OCI-M2 (cell line): ENCODE data around the gene FAM83B.
"Not testable (repeated sequence)": the region's sequence is repeated elsewhere in the genome, so short reads cannot be mapped to it uniquely, and the experiment has no call there.

Experiments used
- DNase-seq: peaks from one replicate; lab custom pipeline; 2025; ENCODE audit not compliant: unreplicated experiment; lab: John Stamatoyannopoulos, UW

The FAM83B gene

DNA sequence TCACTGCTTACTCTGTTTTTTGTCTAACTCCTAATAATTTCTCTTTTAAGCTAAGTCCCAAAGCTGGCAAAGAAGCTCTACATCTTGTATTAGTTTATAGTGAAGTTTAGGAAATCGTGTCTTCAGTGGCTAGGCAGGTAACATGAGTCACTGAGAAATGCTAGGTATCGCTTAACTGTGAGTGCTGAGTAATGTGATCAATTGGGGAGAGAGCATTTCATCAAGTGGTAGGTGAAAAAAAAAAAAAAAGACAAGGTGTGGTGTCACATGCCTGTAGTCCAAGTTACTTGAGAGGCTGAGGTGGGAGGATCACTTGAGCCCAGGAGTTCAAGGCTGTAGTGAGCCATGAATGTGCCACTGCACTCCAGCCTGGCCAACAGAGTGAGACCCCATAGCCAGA, 125.3 kb downstream of the FAM83B start:
- no peak for DNase-seq

DNA sequence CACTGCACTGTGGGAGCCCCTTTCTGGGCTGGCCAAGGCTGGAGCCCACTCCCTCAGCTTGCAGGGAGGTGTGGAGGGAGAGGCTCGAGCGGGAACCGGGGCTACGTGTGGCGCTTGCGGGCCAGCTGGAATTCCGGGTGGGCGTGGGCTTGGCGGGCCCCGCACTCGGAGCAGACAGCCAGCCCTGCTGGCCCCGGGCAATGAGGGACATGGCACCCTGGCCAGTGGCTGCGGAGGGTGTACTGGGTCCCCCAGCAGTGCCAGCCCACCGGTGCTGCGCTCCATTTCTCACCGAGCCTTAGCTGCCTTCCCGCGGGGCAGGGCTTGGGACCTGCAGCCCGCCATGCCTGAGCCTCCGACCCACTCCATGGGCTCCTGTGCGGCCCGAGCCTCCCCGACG, 132.6 kb downstream of the FAM83B start:
- DNase-seq = not testable (repeated sequence)

DNA sequence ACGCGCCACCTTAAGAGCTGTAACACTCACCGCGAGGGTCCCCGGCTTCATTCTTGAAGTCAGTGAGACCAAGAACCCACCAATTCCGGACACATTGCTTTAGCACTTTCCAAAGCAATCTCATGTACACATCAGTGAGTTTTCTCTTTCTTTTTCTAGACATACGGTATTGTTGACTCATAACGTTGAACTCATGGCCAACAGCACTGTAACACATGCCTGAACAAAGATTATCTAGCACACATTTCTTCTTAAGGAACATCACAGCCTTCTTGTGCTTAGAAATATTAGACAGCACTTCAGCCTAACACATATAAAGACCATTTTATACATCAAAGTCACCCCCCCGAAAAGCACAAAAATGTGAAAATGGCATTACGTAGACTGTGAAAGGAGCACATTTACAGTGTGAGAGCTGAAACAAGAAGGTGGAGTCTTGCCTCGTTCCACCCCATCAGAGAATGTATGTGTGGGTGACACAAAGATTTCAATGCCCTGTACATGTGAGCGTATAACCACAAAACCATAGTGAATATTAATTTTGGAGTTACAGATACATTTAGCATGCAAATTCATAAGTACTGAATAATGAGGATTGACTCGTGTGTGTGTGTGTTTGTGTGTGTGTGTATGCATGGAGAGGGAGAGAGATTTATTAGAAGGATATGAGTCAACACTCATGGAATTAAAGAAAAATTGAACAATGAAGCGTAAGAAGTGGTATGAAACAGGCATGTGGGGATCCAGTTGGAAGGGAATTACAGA, 134.1 kb downstream of the FAM83B start:
- no peak for DNase-seq

DNA sequence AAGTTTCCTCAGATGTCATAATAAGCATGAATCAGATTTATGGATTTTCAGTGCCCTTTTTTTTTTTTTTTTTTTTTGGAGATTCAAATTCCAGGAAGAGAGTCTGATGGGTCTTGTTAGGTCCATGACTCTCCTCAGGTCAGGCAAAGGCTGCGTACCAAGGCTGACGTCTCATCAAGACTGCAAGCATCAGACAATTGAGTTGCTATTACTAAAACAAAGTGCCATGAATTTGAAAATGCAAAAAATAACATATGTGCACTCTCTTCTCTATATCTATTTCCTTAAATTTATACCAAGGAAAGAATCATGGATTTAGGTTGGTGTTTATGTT, 134.7 kb downstream of the FAM83B start:
- DNase-seq = no peak

DNA sequence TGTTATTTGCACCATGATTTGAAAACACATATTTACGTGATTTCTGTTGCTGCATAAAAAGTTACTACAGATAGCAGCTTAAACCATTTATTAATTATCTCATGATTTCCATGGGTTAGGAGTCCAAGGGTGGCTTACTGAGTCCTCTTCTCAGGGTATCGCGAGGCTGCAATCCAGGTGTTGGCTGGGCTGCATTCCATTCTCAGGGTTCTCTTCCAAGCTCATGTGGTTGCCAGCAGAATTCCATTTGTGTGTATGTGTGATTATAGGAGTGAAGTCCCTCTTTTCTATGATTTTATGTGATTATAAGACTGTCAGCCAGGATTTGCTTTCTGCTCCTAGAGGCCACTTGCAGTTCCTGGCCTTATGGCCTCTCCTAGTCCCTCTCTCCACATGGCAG, 135.1 kb downstream of the FAM83B start:
- DNase-seq = no peak

DNA sequence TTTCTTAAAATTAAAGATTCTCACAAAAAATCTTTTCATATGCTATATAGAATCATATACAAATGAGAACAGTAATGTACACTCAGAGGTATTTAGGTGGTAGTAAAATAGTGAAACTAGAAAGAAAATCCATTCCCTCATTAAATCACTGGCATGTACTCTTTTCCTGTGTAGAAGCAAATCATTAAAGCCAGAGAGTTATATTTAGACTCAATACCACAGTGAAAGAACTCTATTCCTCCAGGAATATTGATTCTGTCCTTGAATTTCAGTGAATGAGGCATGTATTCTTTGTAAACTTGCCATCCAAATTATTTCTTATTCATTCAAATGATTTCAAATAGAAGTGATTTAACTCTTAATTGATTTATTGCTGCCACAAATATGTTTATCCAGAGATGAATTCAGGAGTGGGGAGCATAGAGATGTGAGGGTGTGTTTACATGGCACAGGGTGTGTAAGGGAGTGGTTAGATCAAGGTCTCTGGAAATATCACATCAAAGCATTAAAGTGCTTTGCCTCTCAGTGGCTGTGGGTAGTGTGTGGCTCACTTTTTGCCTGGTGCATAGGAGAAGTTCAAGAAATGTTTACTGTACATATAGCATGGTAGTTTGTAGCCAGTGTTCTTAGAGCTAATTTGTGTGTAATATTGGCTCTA, 141.2 kb downstream of the FAM83B start:
- DNase-seq = no peak

DNA sequence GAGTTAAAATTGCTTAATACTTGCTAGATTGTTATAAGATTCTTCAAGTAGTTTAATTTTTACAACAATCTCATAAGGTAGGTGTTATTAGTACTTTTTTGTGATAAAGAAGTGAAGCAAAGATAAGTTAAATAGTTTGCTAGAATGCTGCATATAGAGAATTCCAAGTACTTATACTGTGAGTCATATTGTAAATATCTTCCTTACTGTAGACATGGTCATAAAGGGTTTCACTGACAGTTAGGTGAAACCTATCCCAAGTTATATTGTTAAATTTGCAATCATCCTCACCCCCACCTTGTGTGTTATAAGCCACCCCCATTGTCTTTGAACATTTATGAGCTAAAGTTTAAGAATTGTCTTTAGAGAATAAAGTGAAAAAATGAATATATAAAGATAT, 142.0 kb downstream of the FAM83B start:
- DNase-seq = no peak

DNA sequence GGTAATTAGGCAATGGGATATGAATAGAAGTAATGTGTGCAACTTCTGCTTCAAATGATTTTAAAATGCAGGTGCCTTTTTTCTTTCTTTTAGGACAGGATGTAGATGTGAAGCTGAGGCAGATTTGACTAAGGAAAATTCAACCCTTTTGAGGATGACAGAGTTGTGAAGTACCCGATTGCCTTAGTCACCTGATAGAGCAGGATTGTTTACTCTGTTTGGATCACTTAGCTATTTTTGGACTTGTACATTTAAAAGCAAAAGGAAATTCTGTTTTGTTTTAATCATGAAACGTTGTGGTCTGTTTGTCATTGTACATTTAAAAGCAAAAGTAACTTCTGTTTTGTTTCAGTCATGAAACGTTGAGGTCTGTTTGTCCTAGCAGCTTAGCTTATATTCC, 143.4 kb downstream of the FAM83B start:
- no peak for DNase-seq
